DMS53 treated with DMSO at 0.1 percent for 48 hours (cell line): Measurements from ENCODE around the gene CIDEA.
A peak's percentile ranks its signal among the peaks of the same experiment; 100 is the strongest.

ENCODE experiments used
- DNase-seq: peaks from one replicate; lab custom pipeline; 2025; ENCODE audit not compliant: unreplicated experiment; lab: John Stamatoyannopoulos, UW

Gene CIDEA

GRCh38 chr18:12271376-12272235 lies 17.4 kb downstream of the CIDEA start:
- DNase-seq = peak; percentile 90

DNA sequence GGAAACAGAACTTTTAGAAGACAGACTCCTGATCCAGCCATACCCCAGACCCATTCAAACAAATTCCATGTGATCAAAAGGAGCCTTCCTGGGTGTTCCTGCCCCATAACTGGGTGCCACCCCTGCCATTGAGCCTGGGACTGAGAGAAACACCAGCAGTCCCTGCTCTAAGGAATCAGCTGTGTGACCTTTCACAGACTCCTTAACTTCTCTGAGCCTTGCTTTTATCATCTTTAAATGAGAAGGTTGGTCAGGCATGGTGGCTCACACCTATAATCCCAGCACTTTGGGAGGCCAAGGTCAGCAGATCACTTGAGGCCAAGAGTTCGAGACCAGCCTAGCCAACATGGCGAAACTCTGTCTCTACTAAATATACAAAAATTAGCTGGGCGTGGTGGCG lies 20.6 kb downstream of the CIDEA start:
- no peak for DNase-seq

DNA sequence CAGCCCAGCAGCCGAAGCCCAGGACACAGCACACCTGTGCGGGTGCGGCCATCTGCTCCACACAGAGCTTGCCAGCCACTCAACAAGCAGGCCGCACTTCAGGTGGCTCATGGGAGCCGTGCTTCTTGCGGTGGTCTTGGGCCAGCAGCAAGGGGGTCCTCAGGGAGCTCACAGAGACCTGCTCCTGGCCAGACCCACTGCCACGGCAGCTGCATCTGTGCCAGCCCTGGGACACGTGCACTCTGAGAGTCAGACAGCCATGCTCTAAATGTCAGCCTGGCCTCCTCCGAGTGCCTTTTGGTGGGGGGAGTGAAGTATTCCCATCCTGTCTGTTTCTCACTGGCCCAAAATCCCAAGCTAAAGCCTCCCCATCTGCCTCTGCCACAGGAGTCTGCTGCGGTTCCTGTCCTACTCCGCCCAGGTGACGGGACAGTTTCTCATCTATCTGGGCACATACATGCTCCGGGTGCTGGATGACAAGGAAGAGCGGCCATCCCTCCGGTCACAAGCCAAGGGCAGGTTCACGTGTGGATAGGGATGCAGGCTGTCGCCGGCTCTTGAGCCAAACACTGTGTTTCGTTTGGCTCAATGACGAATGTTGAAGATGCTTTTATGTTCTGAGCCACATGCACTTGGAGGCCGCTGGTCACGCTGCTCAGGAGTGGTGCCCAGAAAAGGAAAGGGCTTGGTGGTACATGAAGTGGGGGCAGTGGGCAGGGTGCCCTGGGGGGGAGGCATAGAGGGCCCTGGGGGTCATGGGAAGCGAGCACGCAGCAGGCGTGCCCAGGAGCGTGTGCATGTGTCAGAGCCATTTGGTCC lies 22.8 kb downstream of the CIDEA start:
- no peak for DNase-seq

DNA sequence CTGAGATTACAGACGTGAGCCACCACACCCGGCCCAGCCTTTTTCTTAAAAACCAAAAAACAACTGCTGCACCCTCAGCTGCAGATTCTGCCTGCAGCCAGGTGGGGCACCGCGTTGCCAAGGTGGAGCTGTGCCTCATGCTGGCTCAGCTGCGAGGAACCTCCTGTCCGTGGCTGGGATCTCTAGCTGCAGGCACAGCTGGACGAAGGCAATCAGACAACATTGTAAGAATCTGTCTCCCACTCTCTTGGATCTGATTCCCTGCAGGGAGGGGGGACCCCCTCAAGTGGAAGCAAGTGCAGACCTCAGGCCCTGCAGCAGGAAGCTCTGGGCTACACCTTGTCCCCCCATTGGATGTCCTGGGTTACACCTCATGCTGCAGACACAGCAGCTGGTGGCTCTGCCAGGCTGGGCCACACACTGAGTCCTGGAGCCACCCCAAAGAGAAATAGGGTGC lies 24.1 kb downstream of the CIDEA start:
- no peak for DNase-seq

- DNase-seq = no peak
Measured at GRCh38 chr18:12278741-12279682, 24.9 kb downstream of the CIDEA start.

GRCh38 chr18:12279781-12280531 lies 25.8 kb downstream of the CIDEA start:
- no peak for DNase-seq

- DNase-seq = no peak
Measured at GRCh38 chr18:12281861-12282260, 27.7 kb downstream of the CIDEA start.

GRCh38 chr18:12282442-12283039 lies 28.4 kb downstream of the CIDEA start:
- DNase-seq = no peak

DNA sequence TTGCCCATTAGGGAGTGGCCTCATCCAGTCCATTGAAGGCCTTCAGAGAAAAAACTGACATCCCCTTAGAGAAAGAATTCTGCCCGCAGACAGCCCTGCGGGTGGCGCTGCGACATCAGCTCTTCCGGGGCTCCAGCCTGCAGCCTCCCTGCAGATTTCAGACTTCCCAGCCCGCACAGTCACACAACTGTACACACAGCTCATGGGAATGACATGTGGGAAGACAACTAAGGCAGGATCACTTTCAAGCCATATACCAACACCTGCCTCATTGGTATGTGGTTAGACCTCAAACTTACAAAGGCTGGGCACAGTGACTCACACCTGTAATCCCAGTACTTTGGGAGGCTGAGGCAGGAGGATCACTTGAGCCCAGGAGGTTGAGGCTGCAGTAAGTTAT lies 29.1 kb downstream of the CIDEA start:
- peak; percentile 27 for DNase-seq

GRCh38 chr18:12283666-12284065 lies 29.5 kb downstream of the CIDEA start:
- DNase-seq = no peak

GRCh38 chr18:12287131-12287681 lies 33.0 kb downstream of the CIDEA start:
- DNase-seq = peak; percentile 60

DNA sequence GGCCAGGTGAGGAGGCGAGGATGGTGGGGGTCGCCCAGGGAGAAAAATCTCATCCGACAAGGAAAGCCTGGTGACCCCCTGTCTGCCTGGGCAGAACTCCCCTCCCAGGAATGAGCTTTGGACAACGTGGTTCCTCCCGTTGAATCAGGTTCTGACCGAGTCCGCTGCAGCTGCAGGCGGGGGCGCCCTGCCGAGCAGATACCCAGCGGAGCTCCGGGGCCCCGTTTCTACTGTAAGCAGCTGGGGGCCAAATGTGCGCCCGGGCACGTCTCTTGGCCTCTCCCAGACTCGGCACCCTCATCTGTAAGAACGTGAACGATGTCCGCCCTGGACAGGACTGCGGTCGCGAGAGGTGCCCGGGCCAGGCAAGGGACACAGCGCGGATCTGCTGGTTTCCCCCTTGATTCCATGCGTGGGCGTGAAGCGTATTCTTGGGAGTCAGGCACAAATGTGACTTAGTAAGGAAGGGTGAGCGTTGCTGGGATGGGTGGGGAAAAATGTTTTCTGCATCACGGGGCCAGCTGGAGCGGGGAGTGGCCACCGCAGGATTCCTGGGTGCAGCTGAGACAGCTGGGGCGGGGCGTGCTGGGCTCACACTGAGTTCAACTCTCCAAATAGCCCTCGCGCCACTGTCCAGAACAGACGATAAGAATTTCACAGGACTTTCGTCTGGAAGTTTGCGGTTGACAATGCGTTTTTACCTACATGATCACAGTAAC lies 33.7 kb downstream of the CIDEA start:
- DNase-seq = peak; percentile 60

DNA sequence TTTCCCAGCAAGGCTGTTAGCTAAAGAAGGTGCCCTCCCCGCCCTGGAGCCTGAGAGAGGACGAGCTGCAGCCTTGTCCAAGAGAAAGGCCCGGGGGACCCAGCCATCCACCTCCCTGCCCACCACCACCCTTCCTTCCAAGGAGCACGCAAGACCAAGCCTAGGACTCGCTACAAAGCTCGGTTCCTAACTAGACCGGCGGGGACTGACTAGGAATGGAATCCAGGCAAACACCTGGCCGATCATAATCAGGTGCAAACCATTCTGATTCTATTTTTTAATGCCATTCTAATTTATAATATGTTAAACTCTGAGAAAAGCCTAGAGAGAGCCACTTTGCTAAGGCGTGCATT lies 34.2 kb downstream of the CIDEA start:
- DNase-seq = no peak

- DNase-seq = no peak
Measured at GRCh38 chr18:12290086-12290485, 35.9 kb downstream of the CIDEA start.

DNA sequence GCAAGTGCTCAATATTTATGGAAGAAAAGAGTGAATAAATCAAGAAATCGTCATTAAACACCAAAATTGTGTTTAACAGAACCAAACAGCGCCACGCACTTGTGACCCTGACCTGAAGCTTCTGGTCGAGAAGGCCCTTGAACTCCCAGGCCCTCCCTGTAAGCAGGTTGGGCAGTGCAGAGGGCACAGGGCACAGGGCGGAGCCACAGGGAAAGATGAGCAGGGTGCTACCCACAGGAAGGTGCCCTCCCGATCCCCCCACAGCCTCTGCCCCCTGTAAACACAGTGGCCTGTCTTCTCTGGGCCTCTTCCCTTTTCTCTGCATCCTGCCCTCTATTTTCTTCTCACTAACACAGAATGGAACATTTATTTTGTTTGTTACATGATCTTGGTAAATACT lies 37.0 kb downstream of the CIDEA start:
- DNase-seq = no peak

- DNase-seq = no peak
Measured at GRCh38 chr18:12291690-12292089, 37.5 kb downstream of the CIDEA start.

- DNase-seq = no peak
Measured at GRCh38 chr18:12293831-12294230, 39.7 kb downstream of the CIDEA start.

DNA sequence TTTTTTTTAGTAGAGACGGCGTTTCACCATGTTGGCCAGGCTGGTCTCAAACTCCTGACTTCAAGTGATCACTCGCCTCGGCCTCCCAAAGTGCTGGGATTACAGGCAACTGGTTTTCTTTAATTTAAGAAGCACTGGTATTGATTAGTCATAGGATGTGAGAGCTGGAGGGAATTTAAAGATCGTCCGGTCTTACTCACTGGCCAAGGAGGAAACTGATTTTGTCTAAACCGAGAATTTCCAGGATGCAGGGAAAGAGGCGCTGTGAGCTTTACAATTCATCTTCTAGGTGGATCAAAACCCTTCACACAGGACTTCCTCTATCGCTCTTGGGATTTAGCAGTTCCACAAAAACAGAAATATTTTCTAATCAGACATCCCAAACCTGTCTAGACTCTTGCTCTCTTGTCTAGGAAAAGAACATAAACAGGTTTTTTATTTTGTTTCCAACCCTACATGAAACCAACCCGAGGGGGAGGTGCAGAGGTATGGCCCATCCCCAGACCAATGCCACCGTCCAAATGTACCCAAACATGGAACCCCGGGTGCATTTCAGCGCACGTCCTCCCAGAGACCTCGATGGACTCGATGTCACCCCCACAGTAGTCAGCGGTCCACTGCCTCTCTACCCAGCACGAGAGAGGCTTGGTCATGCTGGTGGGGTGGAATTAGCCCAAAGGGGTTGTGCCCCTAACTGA lies 41.4 kb downstream of the CIDEA start:
- DNase-seq = no peak

DNA sequence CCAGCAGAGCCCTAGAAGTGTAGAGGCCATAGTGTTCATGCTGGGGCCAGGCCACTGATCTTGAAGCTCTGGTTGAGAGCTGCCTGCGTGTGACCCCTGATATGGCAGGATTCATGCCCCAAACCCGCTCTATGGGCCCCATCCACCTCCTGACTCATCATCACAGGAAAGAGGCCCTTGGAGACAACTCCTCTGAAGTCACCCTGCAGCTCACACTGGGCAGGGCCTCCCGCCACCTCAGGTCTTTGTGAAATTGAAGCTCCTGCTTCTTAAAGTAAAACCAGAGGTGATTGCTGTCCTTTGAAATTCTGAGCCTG lies 41.9 kb downstream of the CIDEA start:
- no peak for DNase-seq
